Measurements from ENCODE around the gene LECT2.

GRCh38 chr5:135944564-135944963 is 10.2 kb downstream of the LECT2 start:
- TF ChIP-seq CTCF (IDR thresholded peaks at IDR 0.05) (no peak), ZFX (IDR thresholded peaks at IDR 0.05; ENCODE audit: borderline replicate concordance) (no peak)

All from 22Rv1 (cell line).